HG03097 (cell line): ENCODE results near the gene UQCRC1.

Experiments used
- ATAC-seq: cut with Tn5 transposase; IDR thresholded peaks from one replicate; pipeline ENCODE4 v1.9.1; 2021; ENCODE audit not compliant: unreplicated experiment, low FRiP score

The UQCRC1 gene

DNA sequence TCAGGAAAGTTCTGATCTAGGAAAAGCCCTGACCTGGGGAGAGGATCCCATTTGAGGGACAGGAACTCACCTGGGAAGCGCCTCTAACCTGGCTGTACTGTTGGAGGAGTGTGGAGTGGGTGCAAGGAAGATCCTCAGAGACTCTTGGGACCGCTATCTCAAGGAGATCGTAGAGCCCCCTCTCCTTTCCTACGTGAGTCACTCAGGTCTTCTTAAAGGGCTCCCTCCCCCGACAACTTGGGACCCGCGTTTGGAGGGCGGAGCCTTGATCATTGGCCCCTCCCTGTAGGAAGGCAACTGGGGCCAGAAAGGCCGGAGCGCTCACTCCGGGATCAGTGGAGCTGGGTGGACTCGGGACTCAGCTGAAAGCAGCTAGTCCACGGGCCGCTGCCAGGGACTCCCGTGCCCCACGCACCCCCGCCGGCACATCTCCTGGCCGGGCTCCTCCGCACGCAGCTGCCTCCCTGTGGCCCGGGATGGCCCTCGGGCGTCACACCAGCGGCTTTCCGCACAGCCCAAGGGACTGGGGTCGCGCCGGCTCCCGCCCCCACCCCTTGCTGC is 25.3 kb upstream of the UQCRC1 start:
- ATAC-seq: no peak

- no peak for ATAC-seq
These were observed 24.3 kb upstream of the UQCRC1 start for GRCh38 chr3:48633743-48634142.

DNA sequence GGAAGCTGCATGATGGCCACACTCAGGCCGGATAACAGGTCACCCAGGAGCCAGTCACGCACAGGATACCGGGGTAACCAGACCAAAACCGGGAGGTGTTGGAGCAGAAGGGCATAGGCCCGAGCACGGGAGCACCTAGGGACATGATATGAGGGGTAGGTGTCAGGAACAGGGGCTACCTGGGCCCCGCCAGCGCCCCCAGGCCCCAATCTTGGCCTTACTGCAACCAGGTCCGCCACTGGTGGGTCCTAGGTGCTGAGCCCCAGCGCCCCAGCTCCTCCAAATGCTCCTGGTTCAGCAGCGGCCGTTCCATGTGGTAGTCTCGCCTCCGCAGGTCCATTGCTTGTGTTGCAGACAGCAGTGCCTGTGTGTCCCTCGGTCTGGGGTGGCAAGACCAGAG is 23.8 kb upstream of the UQCRC1 start:
- ATAC-seq: no peak

DNA sequence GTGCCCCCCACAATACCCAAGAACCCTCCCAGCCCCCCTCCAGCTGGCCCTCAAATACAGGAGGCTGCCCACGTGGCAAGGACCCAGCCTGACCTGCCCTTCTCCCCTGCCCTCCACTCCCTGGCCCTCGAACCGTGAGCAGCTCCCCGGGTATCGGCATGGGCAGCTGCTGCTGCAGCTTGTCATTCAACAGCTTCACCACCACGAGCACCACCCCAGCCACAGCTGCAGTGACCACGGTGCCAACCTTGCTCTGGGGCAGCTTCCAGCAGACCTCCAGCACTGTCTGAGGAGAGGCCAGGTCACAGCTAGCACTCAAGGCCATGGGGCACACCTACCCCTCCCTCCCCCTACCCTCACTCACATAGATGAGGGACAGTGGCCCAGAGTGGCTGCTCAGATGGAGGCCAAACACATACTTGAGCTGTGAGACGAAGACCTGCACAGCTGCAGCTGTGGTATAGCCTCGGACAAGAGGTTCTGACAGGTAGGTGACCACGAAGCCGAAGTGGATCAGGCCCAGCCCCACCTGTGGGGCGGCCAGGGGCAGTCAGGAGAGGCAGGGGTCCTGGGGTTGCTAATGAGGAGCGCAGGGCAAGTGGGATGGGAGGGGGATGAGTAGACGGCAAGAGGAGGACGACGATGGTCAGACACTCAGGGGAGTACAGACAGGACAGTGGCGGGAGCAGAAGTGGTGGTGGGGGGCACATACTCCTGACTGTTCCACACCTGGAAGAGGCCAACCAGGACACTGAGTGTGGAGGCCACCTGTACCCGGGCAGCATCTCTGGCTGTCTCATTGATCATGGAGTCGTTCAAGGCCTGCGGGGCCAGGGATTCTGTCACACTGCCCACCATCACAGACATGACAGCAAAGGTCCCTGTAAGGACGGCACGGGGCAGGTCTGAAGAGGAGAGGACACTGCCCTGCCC is 22.3 kb upstream of the UQCRC1 start:
- ATAC-seq: no peak

DNA sequence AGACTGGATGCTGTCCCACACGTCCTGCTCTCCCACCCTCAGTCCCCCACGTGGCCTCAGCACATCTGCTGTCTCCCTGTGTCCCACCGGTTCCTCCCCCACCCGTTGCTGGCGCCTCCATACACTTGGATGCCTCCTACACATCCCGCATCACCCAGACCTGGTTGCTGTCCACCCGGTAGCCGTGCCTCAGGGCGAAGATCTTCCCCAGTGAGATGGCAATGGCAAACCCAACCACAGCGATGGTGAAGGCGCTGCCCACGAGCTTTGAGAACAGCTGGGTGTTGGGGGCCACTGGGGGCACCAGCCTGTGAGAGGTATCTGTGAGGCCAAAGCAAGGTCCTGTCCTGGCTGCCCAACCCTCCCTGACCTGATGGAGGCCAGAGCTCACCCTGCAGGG is 21.4 kb upstream of the UQCRC1 start:
- ATAC-seq: no peak

- no peak for ATAC-seq
These were observed 21.0 kb upstream of the UQCRC1 start for GRCh38 chr3:48630407-48630806.

GRCh38 chr3:48629894-48630293 is 20.4 kb upstream of the UQCRC1 start:
- ATAC-seq: no peak

GRCh38 chr3:48628277-48629017 is 19.0 kb upstream of the UQCRC1 start:
- no peak for ATAC-seq

- no peak for ATAC-seq
These were observed 16.2 kb upstream of the UQCRC1 start for GRCh38 chr3:48625600-48625999.

GRCh38 chr3:48624767-48625166 is 15.3 kb upstream of the UQCRC1 start:
- no peak for ATAC-seq

- ATAC-seq: no peak
These were observed 14.6 kb upstream of the UQCRC1 start for GRCh38 chr3:48623851-48624547.

GRCh38 chr3:48621461-48621869 is 12.0 kb upstream of the UQCRC1 start, which contains the start of gene TMEM89:
TMEM89 (minus strand) TSS chr3:48621769; CDS start chr3:48621756, 13 bp downstream.
- ATAC-seq: no peak

- no peak for ATAC-seq
These were observed 10.4 kb upstream of the UQCRC1 start for GRCh38 chr3:48619541-48620524.

DNA sequence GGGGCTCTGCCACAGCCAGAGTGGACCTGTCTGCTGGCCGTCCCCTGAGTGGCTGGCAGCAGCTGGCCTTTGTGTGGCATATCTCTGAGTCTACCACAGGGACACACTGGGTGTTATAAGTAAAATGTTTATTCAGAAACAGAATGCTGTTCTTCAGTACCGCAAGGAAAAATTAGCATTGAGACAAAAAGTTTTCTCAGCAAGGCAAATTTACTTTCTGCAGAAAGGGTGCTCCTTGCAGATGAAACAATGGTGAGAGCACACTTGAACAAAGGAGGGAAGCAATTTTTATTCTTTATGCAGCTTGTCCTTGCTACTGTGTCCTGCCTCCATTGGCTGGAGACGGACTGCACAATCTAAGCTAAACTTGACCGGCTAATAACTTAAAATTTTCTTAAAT is 8.1 kb upstream of the UQCRC1 start:
- ATAC-seq: no peak

- ATAC-seq: no peak
These were observed 4.6 kb upstream of the UQCRC1 start for GRCh38 chr3:48614044-48614443.

DNA sequence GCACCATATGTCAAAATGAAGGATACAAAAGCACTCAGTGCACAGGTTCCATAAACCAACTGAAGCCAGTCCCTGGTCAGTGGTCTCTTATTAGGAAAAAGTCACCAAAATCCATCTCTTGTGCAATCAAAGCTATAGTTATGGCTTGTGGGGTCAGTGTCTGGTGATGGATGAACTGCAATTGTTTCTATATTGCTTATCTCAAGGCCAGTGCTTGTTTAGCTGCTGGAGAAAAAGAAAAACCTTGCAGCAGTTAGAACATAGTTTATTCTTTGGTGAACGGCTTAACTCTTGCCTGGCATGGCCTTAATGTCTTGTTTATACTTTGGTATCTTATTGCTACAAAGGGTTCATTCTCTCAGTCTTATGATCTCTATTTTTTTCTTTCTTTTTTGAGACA is 2.9 kb upstream of the UQCRC1 start:
- ATAC-seq: no peak

DNA sequence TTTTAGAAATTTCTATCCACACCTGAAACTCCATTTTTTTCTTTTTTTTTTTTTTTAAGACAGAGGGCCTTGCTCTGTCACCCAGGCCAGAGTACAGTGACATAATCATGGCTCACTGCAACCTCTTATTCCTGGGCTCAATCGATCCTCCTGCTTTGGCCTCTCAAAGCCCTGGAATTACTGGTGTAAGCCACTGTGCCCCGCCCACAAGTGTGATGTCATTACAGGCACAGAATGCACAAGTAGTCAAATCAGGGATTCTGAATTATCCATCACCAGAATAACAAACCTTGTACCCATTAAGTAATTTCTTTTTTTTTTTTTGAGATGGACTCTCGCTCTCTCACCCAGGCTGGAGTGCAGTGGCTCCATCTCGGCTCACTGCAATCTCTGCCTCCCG is 1.9 kb downstream of the UQCRC1 start:
- ATAC-seq: no peak

DNA sequence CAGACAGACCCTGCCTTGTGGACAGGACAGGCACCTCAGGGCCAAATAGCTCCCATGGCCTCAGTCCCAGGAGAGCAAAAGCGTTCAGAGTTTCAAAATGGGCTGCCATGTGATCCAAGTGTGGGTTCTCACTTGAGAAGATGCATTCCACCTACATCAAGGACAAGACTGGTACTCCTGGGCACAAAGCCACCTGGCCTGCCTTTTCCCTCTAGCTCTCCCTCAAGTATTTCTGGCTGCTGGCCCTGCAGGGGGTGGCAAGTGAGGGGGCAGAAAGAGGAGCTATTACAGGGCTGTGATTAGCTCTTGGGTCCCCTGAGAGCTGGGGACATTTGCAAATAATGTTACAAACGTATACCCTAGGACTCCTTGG is 7.8 kb downstream of the UQCRC1 start:
- ATAC-seq: no peak

GRCh38 chr3:48600711-48601621 is 8.5 kb downstream of the UQCRC1 start:
- no peak for ATAC-seq
